Stimulated activated CD4-positive, alpha-beta T cell treated with anti-CD3 and anti-CD28 coated beads, Interleukin-1b, Interleukin-23, amount 100 ng/mL, for 4 hours (primary cell): ENCODE data around the gene LIMS3.
"Not testable (repeated sequence)": the region's sequence is repeated elsewhere in the genome, so short reads cannot be mapped to it uniquely, and the experiment has no call there.

Experiments
- DNase-seq, 2 donors: peaks; one replicate each; pipeline ENCODE4 v3.0.0-alpha.2; 2020; ENCODE audit warnings: low read depth in 2 of 2

The LIMS3 gene, protein sequence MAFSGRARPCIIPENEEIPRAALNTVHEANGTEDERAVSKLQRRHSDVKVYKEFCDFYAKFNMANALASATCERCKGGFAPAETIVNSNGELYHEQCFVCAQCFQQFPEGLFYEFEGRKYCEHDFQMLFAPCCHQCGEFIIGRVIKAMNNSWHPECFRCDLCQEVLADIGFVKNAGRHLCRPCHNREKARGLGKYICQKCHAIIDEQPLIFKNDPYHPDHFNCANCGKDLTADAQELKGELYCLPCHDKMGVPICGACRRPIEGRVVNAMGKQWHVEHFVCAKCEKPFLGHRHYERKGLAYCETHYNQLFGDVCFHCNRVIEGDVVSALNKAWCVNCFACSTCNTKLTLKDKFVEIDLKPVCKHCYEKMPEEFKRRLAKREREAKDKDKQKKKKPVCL

GRCh38 chr2:109898462-109899336, at the start of gene LIMS3:
LIMS3 (plus strand) TSS chr2:109898688; CDS start chr2:109898729, 41 bp downstream.
- not testable (repeated sequence) for DNase-seq

DNA sequence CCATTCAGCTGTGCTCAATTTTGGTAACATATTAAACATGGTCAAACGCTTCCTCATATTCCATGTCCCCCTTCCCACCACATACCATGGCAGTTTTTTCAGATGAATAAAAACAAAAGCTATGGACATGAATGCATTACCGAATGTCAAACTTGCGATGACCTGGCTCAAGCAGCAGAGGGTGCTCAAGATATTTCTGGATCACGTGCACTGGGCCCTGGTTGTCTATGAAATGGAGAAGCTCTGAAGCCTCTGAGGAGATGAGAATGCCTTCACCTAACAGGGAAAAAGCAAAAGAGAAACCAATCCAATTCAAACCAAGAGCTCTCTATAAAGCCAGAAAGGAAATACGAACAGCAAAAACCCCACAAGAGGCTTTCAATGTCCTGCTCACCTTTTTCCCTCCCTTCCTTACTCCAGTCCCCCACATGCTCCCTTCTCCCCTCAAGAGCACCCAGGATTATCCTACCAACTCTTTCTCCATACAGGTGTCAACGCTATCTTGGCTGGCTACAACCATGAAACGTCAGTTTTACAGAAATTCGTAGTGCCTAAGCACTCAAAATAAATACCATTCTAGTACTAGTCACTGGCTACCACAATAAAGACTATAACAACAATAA, 27.2 kb upstream of the LIMS3 start:
- not testable (repeated sequence) for DNase-seq

GRCh38 chr2:109876625-109877024, 21.9 kb upstream of the LIMS3 start:
- not testable (repeated sequence) for DNase-seq

- DNase-seq: not testable (repeated sequence)
These were observed 16.4 kb upstream of the LIMS3 start for GRCh38 chr2:109882112-109882511.

- not testable (repeated sequence) for DNase-seq
These were observed 10.1 kb upstream of the LIMS3 start for GRCh38 chr2:109888414-109888813.

DNA sequence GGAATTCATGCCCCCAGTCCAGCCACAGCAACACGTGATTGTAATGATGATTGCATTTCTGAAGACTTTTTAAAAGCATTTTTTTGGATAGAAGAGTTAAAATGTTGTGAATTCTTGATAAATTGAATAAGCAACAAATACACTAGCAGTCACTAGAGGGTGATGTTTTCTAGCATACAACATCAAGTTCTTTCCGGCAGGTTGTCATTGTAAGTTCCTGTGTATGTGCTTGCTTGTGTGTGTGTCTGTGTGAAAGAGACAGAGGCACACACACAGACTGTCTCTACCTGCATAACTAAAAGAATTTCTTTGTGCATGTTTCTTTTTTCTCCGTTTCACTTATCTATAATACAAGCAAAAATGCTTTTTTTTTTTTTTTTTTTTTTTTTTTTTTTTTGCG, 8.6 kb upstream of the LIMS3 start:
- not testable (repeated sequence) for DNase-seq

DNA sequence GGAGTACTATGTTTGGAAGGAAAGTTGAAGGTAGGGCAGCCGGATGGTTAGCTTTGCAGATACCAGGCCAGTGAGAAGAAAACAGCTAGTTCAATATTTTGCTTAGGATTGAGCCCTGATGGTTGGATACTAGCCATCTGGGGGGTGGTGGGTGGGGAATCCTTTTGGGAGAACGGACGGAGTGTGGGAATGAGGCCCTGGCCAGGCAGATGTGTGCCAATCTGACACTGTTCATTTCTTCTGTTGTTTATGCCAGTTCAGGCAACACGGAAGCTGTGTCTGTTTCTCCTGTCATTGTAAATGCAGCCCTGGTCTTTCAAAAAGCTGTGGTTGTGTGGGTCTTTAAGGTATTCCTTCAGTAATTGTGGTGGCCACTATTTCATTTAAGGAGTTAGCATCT, 7.5 kb upstream of the LIMS3 start:
- DNase-seq: not testable (repeated sequence)

DNA sequence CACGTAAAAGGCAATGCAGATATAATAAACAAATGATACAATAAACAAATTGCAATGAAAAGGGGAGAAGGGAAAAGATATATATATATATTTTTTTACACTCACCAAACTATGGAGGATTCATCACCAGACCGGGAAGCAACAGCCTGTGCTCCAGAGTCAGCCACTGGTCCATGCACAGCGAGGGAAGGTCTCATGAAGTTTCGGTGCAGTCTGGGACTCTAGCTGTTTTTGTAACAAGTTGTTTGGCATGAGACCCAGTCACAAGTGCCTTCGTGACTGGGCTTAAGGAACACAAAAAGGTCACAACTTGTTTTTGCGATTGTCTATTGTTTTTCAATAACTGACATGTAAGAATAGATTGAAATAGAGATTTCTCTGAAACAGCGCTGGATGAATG, 4.8 kb upstream of the LIMS3 start:
- DNase-seq: not testable (repeated sequence)

DNA sequence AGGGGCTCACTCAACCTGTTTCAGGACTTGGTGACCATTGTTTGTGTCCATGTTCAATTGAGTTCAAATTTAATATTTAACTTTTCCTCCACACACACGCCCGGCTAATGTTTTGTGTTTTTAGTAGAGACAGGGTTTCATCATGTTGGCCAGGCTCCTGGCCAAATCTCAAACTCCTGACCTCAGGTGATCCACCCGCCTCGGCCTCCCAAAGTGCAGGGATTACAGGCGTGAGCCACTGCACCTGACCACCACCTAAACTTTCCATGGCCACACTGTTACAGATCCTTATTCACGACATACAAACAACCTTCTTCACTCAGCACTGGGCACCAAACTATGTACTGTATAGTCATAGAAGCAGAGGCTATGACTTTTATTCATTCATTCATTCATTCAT, 4.3 kb upstream of the LIMS3 start:
- not testable (repeated sequence) for DNase-seq

DNA sequence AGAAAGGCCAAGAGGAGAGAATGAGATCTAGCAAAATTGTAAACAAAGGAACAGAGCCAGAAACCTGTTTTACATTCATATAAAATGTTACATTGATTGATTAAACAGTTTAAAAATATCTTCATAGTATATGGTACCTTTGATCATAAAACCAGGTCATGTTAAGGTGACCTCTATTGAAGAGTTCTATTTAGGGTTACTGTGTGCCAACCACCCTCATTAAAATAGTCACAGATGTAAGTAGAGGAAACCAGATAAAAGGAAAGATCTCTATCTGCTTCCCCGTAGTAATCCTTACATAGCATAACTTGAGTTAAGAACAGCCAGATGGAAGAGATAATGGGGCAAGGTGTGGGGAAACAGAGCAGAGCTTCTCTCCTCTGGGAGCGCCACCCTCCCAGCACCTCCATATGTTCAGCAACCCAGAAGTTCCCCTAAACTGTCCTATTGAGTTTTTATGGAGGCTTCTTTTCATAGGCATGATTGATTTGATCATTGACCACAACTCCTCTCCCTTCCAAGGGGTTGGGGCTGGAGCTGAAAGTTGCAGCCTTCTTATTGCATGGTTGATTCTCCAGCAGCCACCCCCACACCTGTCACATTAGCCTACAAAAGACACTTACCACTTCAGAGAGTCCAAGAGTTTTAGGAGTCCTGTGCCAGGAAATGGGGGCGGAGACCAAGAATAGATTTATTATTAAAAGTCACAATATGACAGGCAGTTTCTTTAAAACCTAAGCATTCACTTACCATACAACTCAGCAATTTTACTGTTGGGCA, 3.2 kb upstream of the LIMS3 start:
- not testable (repeated sequence) for DNase-seq

- not testable (repeated sequence) for DNase-seq
These were observed 2.3 kb upstream of the LIMS3 start for GRCh38 chr2:109896212-109896611.

GRCh38 chr2:109897769-109898461, 573 bp upstream of the LIMS3 start:
- DNase-seq: not testable (repeated sequence)

GRCh38 chr2:109905796-109906195, 7.3 kb downstream of the LIMS3 start:
- not testable (repeated sequence) for DNase-seq

DNA sequence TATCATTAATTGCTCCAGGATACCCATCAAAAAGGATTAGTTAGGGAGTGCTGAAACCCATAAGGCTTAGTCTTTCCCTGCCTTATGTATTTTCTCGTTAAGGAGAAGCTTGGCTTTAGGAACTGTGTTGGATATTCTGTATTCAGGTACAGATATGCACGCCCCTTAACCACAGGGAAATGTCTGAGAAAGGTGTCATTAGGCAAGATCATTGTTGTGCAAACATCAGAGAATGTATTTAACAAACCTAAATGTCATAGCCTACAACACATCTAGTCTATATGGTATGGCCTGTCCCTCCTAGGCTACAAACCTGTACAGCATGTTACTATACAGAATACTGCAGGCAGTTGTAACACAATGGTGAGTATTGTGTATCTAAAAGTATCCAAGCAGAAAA, 10.1 kb downstream of the LIMS3 start:
- DNase-seq: not testable (repeated sequence)

DNA sequence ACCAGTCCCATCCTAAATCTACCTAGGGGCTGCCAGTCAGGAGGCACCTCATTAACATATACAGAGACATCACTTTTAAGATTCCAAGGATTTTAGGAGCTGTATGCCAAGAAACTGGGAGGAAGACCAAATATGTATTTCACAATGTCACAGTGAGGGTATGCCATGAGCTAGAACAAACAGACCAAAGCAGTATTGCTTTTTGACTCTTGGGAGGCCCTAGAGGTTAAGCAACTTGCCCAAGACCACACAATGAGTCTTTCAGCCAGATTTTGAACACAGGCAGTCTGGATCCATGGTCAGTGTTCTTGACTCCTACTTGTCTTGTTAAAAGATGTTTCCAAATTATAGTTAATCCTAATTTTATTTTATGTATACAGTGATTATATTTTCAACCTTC, 12.3 kb downstream of the LIMS3 start:
- not testable (repeated sequence) for DNase-seq

GRCh38 chr2:109913911-109914310, 15.4 kb downstream of the LIMS3 start:
- DNase-seq: not testable (repeated sequence)

DNA sequence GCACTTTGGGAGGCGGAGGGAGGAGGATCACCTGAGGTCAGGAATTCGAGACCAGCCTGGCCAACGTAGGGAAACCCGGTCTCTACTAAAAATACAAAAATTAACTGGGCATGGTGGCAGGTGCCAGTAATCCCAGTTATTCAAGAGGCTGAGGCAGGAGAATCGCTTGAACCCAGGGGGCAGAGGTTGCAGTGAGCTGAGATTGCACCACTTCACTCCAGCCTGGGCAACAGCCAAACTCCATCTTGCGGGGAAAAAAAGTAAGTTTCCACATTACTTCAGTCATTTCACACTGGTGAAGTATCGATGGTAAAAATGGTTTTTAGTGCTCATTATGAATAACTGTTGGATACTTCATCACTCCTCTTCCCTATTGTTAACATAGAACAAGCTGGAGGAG, 16.1 kb downstream of the LIMS3 start:
- DNase-seq: not testable (repeated sequence)

GRCh38 chr2:109915830-109916229, 17.3 kb downstream of the LIMS3 start:
- not testable (repeated sequence) for DNase-seq

- not testable (repeated sequence) for DNase-seq
These were observed 21.7 kb downstream of the LIMS3 start for GRCh38 chr2:109920162-109920561.

GRCh38 chr2:109921543-109922384, 23.3 kb downstream of the LIMS3 start:
- not testable (repeated sequence) for DNase-seq
